DMS114 treated with DMSO at 0.1 percent for 48 hours (cell line): ENCODE data around the gene EGFR.

ENCODE experiments used
- DNase-seq: peaks from one replicate; lab custom pipeline; 2025; ENCODE audit not compliant: unreplicated experiment; lab: John Stamatoyannopoulos, UW

EGFR gene

GRCh38 chr7:55121249-55121648, 102.4 kb downstream of the EGFR start:
- no peak for DNase-seq

DNA sequence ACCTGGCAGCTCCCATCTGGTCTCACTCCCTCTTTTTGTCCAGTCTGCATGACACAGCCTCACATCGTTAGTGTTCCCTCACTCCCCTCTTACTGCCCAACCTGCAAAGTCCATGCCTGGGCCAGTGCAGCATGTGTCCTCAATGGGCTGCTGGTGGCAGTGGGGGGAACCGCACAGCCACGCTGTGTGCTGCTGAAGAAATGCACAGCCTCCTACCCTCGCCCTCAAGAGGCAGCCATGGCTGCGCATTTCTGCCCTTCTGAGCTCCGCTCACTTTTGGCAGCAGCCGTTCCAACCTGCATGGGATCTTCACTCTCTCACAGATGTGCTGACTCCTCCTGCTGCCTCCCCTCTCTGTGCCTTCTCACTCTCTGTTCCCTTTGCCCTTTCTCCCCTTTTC, 103.4 kb downstream of the EGFR start:
- no peak for DNase-seq

GRCh38 chr7:55124989-55125875, 106.4 kb downstream of the EGFR start:
- no peak for DNase-seq

GRCh38 chr7:55127135-55127551, 108.3 kb downstream of the EGFR start:
- DNase-seq, result no peak

- no peak for DNase-seq
These were observed 108.8 kb downstream of the EGFR start for GRCh38 chr7:55127622-55128081.

GRCh38 chr7:55128693-55129394, 110.0 kb downstream of the EGFR start:
- no peak for DNase-seq

GRCh38 chr7:55129541-55130394, 111.0 kb downstream of the EGFR start:
- no peak for DNase-seq

- no peak for DNase-seq
These were observed 111.8 kb downstream of the EGFR start for GRCh38 chr7:55130395-55131141.

DNA sequence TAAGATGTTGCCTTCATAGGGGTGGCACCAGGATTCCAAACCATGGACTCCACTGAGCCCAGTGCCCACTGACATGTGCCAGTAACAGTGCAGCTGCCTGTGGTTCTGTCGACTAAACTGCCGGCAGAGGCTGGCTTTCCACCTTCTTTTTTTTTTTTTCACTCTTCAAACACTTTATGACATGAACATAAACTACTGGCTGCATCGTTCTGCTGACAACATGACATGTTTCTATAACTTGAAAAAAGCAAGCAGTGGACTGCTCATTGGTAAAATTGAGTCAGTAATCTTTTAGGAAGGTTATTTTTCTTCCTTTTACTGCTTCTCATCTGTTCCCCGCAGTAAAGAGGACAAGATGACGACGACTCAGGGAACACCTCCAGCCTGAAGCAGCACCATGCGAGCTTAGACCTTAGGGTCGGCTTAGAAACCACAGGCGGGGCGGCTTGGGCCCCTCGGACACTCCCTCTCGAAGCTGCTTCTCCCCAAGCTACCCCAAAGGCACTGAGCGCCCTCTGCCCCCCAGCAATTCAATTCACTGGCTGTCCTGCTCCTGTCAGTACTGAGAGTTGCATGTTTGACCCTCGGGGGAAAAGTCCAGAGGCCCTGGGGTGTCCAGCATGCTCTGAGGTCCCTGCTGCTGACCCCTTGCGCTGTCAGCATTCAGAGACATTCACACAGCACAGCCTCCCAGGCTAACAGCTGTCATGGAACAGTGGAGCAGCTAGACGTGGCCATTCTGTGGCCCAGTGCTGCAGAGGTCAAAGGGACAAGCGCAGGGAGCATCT, 112.5 kb downstream of the EGFR start:
- DNase-seq, result no peak

DNA sequence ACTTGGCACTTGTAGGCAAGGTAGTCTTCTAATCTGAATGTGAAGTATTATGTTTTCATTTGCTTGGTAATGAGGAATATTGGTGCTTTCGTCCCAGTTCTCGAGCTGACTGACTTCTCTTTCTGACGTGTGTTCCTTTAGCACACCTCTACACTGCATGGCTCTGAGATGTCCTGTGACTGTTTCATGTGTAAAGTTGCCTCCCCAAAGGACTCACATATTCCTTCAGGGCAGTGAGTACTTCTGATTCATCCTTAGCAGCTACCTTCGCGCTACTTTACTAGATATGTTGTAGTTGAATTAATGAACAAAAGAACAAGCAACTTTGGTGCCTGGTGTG, 113.7 kb downstream of the EGFR start:
- DNase-seq, result no peak

- no peak for DNase-seq
These were observed 114.2 kb downstream of the EGFR start for GRCh38 chr7:55132890-55133551.

DNA sequence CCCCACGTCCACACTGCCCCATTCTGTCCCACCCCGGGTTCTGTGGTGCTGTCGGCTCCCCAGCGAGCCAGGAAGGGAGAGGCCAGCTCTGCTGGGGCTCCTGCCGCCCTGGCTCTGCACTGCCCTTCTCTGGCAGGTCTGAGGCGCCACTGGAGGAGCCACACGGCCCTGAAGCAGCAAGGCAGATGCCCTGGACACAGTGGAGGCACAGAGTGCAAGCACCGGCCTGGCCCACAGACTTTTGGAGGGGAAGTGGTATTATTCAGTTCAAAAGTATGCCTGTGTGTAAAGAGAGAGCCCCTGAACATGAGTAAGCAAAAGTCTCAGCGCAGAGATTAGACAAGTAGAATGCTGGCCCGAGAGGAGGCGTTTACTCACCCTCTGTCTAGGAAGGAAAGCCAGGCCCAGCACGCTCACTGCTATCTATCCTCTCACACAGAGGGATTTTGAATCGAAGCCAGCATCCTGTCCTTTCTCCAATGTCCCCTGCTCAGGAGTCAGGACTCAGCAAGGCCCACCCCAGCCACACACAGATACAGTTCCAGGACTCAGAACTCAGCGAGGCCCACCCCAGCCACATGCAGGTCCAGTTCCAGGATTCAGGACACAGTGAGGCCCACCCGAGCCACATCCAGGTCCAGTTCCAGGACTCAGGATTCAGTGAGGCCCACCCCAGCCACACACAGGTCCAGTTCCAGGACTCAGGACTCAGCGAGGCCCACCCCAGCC, 115.0 kb downstream of the EGFR start:
- no peak for DNase-seq

DNA sequence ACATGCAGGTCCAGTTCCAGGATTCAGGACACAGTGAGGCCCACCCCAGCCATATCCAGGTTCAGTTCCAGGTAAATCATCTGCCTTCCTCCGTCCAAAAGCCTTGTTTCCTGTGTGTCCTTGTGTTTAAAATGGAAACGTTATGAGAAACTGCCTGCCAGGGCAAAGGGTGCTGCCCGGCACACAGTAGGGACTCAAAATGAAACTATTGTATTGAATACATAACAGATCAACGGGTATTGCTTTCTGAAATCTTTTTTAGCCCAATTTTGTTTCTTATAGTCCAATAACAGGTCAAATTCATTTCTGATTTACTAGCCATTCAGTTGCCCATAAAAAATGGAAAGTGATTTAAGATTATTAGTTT, 115.5 kb downstream of the EGFR start:
- no peak for DNase-seq

DNA sequence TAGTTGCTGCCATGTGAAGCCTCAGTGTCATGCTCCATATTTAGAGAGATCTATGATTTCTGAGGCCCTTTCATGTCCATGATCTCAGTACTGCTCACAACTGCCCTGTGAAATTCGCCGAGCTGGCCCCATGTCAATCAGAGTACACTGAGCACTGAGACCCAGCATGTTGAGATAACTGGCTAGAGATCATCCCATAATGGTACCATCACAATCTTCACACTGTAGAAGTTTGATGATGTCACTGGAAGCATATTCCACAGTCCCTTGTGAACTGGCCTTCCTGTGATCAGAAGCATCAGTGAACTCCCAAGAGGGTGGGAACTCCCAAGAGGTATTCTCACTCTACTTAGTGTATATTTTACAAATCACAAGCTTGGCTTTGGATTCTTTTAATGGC, 116.0 kb downstream of the EGFR start:
- DNase-seq, result no peak

DNA sequence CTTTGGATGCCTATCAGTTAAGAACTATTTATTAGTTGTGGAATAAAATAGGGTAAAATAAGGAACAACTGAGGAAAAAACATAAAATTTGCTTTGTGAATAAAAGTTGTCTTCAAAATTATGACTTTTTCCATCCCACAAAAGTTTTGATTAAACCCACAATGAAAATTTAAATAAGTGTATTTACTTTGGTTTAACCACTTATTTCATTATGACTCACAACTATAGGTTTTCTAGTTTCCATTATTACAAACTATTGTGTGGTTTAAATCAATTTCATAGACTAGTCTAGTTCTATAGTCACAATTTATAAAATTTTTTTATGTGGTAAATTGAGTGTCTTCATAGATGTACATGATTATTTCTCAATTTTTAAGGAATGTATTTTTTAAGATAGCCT, 116.6 kb downstream of the EGFR start:
- no peak for DNase-seq

- DNase-seq, result no peak
These were observed 119.8 kb downstream of the EGFR start for GRCh38 chr7:55138663-55139062.

GRCh38 chr7:55140221-55140940, 121.6 kb downstream of the EGFR start:
- no peak for DNase-seq

DNA sequence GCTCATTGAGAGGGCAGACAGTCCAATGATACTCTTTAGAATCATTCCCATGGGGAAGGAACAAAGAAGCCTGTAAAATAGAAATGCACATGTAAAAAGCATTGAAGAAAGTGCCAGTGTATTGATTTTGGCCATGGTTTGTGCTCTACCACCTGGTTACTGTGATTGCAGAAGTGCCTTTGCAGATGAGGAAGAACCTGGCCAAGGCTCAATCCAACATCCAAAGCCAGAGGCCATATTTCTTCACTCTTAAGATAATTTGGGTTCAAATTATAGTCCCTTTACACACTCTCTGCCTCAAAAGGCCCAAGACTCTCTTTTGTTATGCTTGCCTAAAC, 122.1 kb downstream of the EGFR start:
- no peak for DNase-seq
